Measurements from ENCODE around the gene MAP3K10. TPM values are rescaled to one million over a fixed set of nuclear protein-coding genes. Genes with fewer than 3 reads are reported as not detected.

Gene MAP3K10
- total RNA-seq, 2 experiments from 2014 or later: 8.4 to 9.3 TPM

DNA sequence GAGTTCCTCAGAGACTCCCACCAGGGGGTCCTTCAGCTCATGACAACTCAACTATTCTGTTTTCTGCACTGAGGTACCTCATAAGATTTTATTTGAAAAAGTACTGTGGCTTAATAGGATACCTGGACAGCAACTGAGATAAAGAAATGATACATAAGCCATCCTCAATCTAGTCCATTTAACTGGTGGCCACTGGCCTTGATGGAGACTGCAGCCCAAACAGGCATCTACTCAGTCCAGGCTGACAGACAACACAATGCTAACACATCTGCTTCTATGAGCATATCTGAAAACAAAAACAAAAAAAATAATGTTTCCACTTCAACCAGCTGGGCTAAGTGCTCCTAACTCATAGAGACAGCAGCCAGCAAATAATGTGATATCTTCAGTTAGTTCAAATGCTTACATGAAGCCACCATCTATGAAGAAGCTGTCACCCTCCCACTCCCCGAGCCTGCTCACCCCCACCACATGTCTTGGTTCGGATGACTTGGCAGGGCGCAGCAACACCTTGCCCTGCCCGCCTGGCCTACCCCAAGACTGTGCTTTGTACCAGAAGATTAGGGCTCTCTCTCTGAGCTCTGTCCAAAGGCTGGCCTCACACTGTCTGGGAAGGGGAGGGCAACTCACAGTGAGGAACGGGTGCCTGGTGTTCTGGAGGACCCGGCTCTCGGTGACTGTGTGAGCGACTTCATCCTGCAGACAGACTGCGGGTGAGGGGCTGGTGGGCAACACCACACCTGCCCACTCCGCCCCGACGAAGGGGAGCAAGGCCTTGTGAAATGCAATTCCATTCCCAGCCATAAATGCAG is 48.4 kb downstream of the MAP3K10 start:
- no peak overlapping the region for H3K27ac Mint-ChIP-seq
- CTCF ChIA-PET: no interaction called here
- DNase-seq: no peak
- H3K4me1 Mint-ChIP-seq (ENCODE audit: low read depth): no peaks in the 10 kb centered on the region
- H3K9me3 Mint-ChIP-seq: no peaks in the 10 kb centered on the region
- H3K4me3 Mint-ChIP-seq: no peak overlapping the region
- no peaks in the 10 kb centered on the region for H3K27me3 Mint-ChIP-seq (ENCODE audit: low read depth)
- H3K36me3 Mint-ChIP-seq (ENCODE audit: low read depth): peaks cover 10% of the 10 kb centered on the region
- intact Hi-C loops (cut with micrococcal nuclease): no loop called here

GRCh38 chr19:40240332-40240731 is 49.1 kb downstream of the MAP3K10 start:
- CTCF ChIA-PET: no interaction called here
- no peak overlapping the region for H3K27ac Mint-ChIP-seq
- H3K4me3 Mint-ChIP-seq: no peak overlapping the region

DNA sequence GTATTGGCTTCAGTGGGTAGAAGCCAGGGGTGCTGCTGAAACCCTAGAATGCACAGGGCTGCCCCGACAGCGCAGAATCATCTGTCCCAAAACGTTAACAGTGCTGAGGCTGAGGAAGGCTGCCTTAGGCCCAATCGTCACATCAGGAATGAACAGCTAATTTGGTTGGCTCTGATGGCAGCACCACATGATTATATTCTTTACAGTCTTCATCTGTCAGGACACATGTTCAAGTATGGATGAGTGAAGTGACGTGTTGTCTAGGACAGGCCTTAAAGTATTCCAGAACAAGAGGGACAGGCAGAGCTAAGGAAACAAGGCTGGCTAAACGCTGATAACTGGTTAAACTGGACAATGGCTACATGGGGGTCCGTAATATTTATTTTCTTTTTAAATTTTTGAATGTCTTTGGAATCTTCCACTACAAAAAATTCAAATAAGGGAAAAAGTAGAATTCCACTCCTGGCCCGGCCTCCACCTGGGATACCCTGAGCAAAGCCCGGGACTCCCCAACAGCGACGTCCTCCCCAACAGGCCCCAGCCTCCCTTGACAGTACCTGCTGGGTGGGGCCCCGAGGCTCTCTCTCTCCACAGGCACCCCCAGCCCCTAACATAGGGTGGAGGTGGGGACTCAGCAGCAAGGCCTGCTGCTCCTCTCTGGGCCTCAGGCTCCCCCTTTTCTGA is 50.0 kb downstream of the MAP3K10 start:
- no peaks in the 10 kb centered on the region for H3K27me3 Mint-ChIP-seq (ENCODE audit: low read depth)
- H3K27ac Mint-ChIP-seq: no peak overlapping the region
- DNase-seq: no peak
- H3K4me1 Mint-ChIP-seq (ENCODE audit: low read depth): peaks cover under 1% of the 10 kb centered on the region
- no peak overlapping the region for H3K4me3 Mint-ChIP-seq
- H3K36me3 Mint-ChIP-seq (ENCODE audit: low read depth): peaks cover 10% of the 10 kb centered on the region
- no peaks in the 10 kb centered on the region for H3K9me3 Mint-ChIP-seq
- intact Hi-C loops (cut with micrococcal nuclease): no loop called here
- CTCF ChIA-PET: interaction anchor here (0.6 kb wide), 1 partner anchor 88 kb away, joined by 6 read pairs; no protein-coding TSS in a partner anchor

More at GRCh38 chr19:40240332-40240731, 49.1 kb downstream of the MAP3K10 start:
- intact Hi-C loops (cut with micrococcal nuclease): no loop called here
- DNase-seq: no peak
- H3K4me1 Mint-ChIP-seq (ENCODE audit: low read depth): no peaks in the 10 kb centered on the region
- H3K36me3 Mint-ChIP-seq (ENCODE audit: low read depth): peaks cover 10% of the 10 kb centered on the region
- H3K27me3 Mint-ChIP-seq (ENCODE audit: low read depth): no peaks in the 10 kb centered on the region
- no peaks in the 10 kb centered on the region for H3K9me3 Mint-ChIP-seq

- CTCF ChIA-PET: interaction anchor here (0.6 kb wide), 1 partner anchor 89 kb away, joined by 6 read pairs; no protein-coding TSS in a partner anchor
- no peaks in the 10 kb centered on the region for H3K9me3 Mint-ChIP-seq
- intact Hi-C loops (cut with micrococcal nuclease): no loop called here
- no peak overlapping the region for H3K27ac Mint-ChIP-seq
- no peak for DNase-seq
- no peaks in the 10 kb centered on the region for H3K27me3 Mint-ChIP-seq (ENCODE audit: low read depth)
- peaks cover 10% of the 10 kb centered on the region for H3K36me3 Mint-ChIP-seq (ENCODE audit: low read depth)
- peaks cover 3% of the 10 kb centered on the region for H3K4me1 Mint-ChIP-seq (ENCODE audit: low read depth)
- no peak overlapping the region for H3K4me3 Mint-ChIP-seq
These were observed 50.7 kb downstream of the MAP3K10 start for GRCh38 chr19:40241809-40242384.

GRCh38 chr19:40242480-40242879 is 51.3 kb downstream of the MAP3K10 start:
- DNase-seq: no peak
- Mint-ChIP-seq H3K36me3 (ENCODE audit: low read depth) (peaks cover 8% of the 10 kb centered on the region), H3K27me3 (ENCODE audit: low read depth) (no peaks in the 10 kb centered on the region), H3K4me3 (no peak overlapping the region), H3K4me1 (ENCODE audit: low read depth) (peaks cover 3% of the 10 kb centered on the region), H3K9me3 (no peaks in the 10 kb centered on the region), H3K27ac (no peak overlapping the region)
- CTCF ChIA-PET: no interaction called here
- intact Hi-C loops (cut with micrococcal nuclease): no loop called here

DNA sequence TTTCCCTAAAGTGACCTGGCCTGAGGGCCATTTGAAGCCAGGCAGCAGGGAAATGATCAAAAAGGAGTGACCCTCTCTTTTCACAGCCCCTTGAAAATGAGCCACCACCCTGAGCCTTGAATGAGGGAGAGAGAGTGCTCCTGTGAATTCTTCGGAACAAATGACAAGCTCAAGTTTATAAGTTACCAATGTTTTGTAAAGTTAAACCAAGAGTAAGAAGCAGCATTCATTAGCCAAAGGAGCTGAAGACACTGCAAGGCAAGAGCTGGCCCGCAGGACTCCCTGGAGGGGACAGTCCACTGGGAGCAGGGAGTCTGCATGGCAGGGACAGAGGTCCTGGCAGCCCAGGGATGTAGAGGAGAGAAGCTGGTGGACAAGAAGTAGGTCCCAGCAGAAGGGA is 52.0 kb downstream of the MAP3K10 start:
- peaks cover 6% of the 10 kb centered on the region for H3K36me3 Mint-ChIP-seq (ENCODE audit: low read depth)

GRCh38 chr19:40244579-40245317 is 53.5 kb downstream of the MAP3K10 start:
- intact Hi-C loops (cut with micrococcal nuclease): no loop called here
- Mint-ChIP-seq H3K9me3 (no peaks in the 10 kb centered on the region), H3K4me1 (ENCODE audit: low read depth) (peaks cover 3% of the 10 kb centered on the region), H3K27me3 (ENCODE audit: low read depth) (no peaks in the 10 kb centered on the region), H3K27ac (no peak overlapping the region), H3K4me3 (no peak overlapping the region), H3K36me3 (ENCODE audit: low read depth) (peaks cover 4% of the 10 kb centered on the region)
- CTCF ChIA-PET: interaction anchor here (0.7 kb wide), 1 partner anchor 15 kb away, joined by 3 read pairs; no protein-coding TSS in a partner anchor
- DNase-seq: no peak

More for the DNA sequence above, 52.0 kb downstream of the MAP3K10 start:
- no peak overlapping the region for H3K4me3 Mint-ChIP-seq
- peaks cover 3% of the 10 kb centered on the region for H3K4me1 Mint-ChIP-seq (ENCODE audit: low read depth)
- DNase-seq: no peak
- CTCF ChIA-PET: no interaction called here
- H3K27ac Mint-ChIP-seq: no peak overlapping the region
- H3K27me3 Mint-ChIP-seq (ENCODE audit: low read depth): no peaks in the 10 kb centered on the region
- no peaks in the 10 kb centered on the region for H3K9me3 Mint-ChIP-seq
- intact Hi-C loops (cut with micrococcal nuclease): no loop called here

- intact Hi-C loops (cut with micrococcal nuclease): no loop called here
- H3K27ac Mint-ChIP-seq: no peak overlapping the region
- DNase-seq: no peak
- H3K27me3 Mint-ChIP-seq (ENCODE audit: low read depth): no peaks in the 10 kb centered on the region
- H3K4me3 Mint-ChIP-seq: no peak overlapping the region
- CTCF ChIA-PET: no interaction called here
- peaks cover 5% of the 10 kb centered on the region for H3K36me3 Mint-ChIP-seq (ENCODE audit: low read depth)
- H3K4me1 Mint-ChIP-seq (ENCODE audit: low read depth): peaks cover 3% of the 10 kb centered on the region
- H3K9me3 Mint-ChIP-seq: no peaks in the 10 kb centered on the region
These were observed 54.4 kb downstream of the MAP3K10 start for GRCh38 chr19:40245506-40246128.

DNA sequence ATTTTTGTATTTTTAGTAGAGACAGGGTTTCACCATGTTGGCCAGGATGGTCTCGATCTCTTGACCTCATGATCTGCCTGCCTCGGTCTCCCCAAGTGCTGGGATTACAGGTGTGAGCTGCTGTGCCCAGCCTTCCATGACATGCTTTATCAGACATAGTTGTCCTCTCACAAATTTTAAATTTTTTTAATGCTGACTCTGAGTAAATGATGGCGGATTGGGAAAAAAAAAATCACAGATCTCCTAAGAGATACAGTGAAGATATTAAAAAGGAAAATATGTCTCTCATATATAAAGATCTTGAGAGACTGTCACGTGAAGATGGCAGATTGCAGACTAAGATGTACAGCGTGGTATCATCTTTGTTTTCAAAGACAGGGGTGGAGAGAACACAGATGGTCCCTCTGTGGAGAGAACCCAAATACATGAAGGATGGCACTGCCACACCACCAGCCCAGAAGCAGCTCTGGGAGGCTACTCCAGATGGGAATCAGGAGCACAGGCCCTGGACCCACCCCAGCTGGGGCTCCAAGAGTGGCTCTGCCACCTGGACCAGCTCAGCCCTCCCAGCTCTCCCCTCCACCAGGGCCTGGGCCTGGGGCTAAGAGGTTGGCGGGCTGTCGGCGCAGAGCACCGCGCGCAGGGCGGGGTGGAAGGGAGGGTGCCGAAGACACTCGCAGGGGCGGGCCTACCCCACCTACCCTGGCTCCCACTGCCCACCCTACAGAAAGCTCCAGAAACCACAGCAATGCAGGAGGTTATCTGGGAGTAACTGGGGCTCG is 55.3 kb downstream of the MAP3K10 start:
- CTCF ChIA-PET: interaction anchor here (0.6 kb wide), 1 partner anchor 1076 kb away, joined by 6 read pairs; no protein-coding TSS in a partner anchor
- H3K9me3 Mint-ChIP-seq: no peaks in the 10 kb centered on the region
- peaks cover 3% of the 10 kb centered on the region for H3K4me1 Mint-ChIP-seq (ENCODE audit: low read depth)
- no peaks in the 10 kb centered on the region for H3K27me3 Mint-ChIP-seq (ENCODE audit: low read depth)
- H3K27ac Mint-ChIP-seq: no peak overlapping the region
- intact Hi-C loops (cut with micrococcal nuclease): no loop called here
- no peak overlapping the region for H3K4me3 Mint-ChIP-seq
- peaks cover 4% of the 10 kb centered on the region for H3K36me3 Mint-ChIP-seq (ENCODE audit: low read depth)
- DNase-seq: no peak

DNA sequence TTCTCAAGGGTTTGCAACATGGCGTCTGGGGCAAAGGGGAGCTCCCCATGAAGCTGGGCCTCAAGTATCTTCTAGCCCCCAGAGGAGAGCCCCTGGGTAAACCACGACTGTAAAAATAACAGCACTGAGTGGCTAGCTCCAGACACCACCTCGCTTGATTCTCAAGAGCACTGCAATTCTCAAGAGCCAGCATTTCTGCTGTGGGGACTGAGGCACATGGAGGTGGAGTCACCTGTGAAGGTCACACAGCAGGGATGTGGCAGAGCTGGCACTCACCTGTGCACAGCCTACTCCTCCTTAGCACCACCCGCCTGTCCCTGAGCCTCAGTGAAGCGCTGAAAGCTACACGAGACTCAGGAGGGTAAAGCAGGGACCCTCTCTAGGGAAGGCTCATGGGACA is 56.0 kb downstream of the MAP3K10 start:
- CTCF ChIA-PET: no interaction called here
- Mint-ChIP-seq H3K4me1 (ENCODE audit: low read depth) (peaks cover 3% of the 10 kb centered on the region), H3K36me3 (ENCODE audit: low read depth) (peaks cover 9% of the 10 kb centered on the region), H3K27me3 (ENCODE audit: low read depth) (no peaks in the 10 kb centered on the region), H3K4me3 (no peak overlapping the region), H3K27ac (no peak overlapping the region), H3K9me3 (no peaks in the 10 kb centered on the region)
- no peak for DNase-seq
- intact Hi-C loops (cut with micrococcal nuclease): no loop called here

DNA sequence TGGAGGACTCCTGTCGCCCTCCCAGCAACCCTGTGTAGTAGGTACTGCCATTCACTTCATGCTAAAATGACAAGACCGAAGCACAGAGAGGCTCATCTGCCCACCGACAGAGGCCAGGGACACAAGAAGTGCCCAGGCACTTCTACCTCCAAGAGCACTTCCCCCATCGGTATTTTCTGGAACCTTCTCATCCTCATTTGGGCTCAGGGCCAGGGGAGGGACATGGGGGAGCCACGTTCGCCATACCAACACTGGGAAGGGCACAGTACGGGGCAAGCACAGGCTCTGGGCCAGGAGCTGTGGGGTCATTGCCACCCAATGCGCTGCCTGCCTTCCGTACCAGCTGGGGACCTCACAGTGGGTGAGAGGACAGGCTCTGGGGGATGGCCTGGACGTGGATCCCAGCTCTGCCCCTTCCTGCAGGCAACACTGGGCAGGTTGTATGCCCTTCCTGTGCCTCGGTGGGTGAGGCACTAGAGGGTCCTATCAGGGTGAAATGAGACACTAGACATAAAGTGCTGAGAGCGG is 56.6 kb downstream of the MAP3K10 start:
- peaks cover 13% of the 10 kb centered on the region for H3K36me3 Mint-ChIP-seq (ENCODE audit: low read depth)
- H3K4me1 Mint-ChIP-seq (ENCODE audit: low read depth): peaks cover 7% of the 10 kb centered on the region
- H3K27me3 Mint-ChIP-seq (ENCODE audit: low read depth): no peaks in the 10 kb centered on the region
- no peaks in the 10 kb centered on the region for H3K9me3 Mint-ChIP-seq
- no peak for DNase-seq
- H3K4me3 Mint-ChIP-seq: no peak overlapping the region
- CTCF ChIA-PET: no interaction called here
- H3K27ac Mint-ChIP-seq: no peak overlapping the region
- intact Hi-C loops (cut with micrococcal nuclease): no loop called here

Measured in activated naive CD4-positive, alpha-beta T cell treated with anti-CD3 and anti-CD28 coated beads for 36 hours (primary cell).